ENCODE measurements around the gene C14orf132. TPM values are rescaled to one million over a fixed set of nuclear protein-coding genes. Genes with fewer than 3 reads are reported as not detected.
A peak's percentile ranks its signal among the peaks of the same experiment; 100 is the strongest.

The C14orf132 gene
- total and polyA plus RNA-seq, 9 of the 15 experiments (the other 6 are each of a cell fraction or from before 2014, with no cell fraction given): not detected

DNA sequence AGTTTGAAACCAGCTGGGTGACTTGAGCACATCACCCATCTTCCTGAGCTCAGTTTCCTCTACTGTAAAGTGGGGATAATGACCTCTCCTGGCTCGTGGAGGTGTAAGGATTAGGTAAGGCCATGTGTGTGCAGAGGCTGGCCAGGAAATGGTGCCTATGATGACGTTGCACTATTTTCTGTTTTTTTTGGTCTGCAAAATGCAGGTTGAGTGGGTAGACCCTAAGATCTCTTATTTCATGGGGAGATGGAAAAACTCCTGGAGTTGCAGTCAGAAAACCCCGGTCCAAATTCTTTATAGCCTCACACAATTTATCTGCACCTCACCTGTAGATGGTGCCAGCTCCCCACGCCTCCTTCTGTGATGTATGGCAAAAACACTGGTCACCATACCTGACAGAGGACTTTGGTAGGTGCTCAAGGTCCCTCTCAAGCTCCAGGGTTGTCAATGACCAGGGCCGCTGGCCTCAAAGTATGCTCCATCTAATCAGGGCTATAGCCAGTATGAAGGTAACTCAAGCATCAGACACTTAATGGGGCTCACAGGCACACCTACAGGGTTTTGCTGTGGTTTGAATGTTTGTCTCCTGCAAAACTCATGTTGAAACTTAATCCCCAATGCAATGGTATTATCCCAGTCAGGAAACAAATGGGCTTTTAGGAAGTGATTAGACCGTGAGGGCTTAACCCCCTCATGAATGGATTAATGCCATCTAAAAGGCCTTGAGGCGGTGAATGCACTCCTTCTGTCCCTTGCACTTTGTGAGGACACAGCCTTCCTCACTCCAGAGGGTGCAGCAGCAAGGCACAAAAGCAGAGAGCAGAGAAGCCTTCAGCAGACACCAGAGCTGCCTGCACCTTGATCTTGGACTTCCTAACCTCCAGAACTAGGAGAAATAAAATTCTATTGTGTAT, 17.6 kb downstream of the C14orf132 start:
- DNase-seq (ENCODE audit: extremely low read depth in 1 of 4, low spot score in 3 of 4): no peak
- POLR2A ChIA-PET: no interaction called here
- no peaks in the 10 kb centered on the region for H3K4me1 ChIP-seq (replicated peaks in 1 of 2; ENCODE audit: control insufficient read depth in 2 of 2, insufficient read depth in 2 of 2, low read length in 2 of 2)
- H4K20me1 ChIP-seq (replicated peaks; ENCODE audit: control insufficient read depth, insufficient read depth, low read length): no peaks in the 10 kb centered on the region
- H3K27ac ChIP-seq (ENCODE audit: extremely low read depth, low read depth, low read length): no peak overlapping the region
- H3K4me2 ChIP-seq (ENCODE audit: insufficient read depth, low read length): no peak overlapping the region
- no peaks in the 10 kb centered on the region for H3K9me1 ChIP-seq (ENCODE audit: control insufficient read depth, insufficient read depth, low read length)
- BruUV-seq (replicated peaks): no TSS peak
- ATAC-seq: no peak
- WGBS (ENCODE audit: insufficient coverage, low coverage, missing lambda C conversion rate): 0% methylated on average over 6 of the region's 7 CpGs
- in situ Hi-C loops (cut with MboI) (no loop called here), intact Hi-C loops (cut with micrococcal nuclease) (no loop called here)
- H3K27me3 ChIP-seq (ENCODE audit: control insufficient read depth in 2 of 2, insufficient read depth in 2 of 2, low read length in 2 of 2): no peaks in the 10 kb centered on the region
- H3K9ac ChIP-seq (ENCODE audit: insufficient read depth in 1 of 2, low read depth in 2 of 2, low read length in 2 of 2): no peak overlapping the region
- no peak for FAIRE-seq
- CTCF ChIA-PET (ENCODE audit: low intra/inter-chr PET ratio): no interaction called here
- H3K4me3 ChIP-seq: no peak overlapping the region
- no peaks in the 10 kb centered on the region for H3K36me3 ChIP-seq (ENCODE audit: control insufficient read depth, insufficient read depth, low read length)
- no peaks in the 10 kb centered on the region for H3K9me3 ChIP-seq (replicated peaks; ENCODE audit: control insufficient read depth, insufficient read depth, low read depth, low read length)
- H2AFZ ChIP-seq (ENCODE audit: low read depth, low read length): no peak overlapping the region
- no peaks in the 10 kb centered on the region for H3K79me2 ChIP-seq (ENCODE audit: control insufficient read depth, insufficient read depth, low read length)
- TF ChIP-seq PCBP2 (IDR thresholded peaks at IDR 0.05; ENCODE audit: low read depth, low read length, poor library complexity, severe bottlenecking) (no peak), TOE1 (IDR thresholded peaks at IDR 0.05; ENCODE audit: borderline replicate concordance) (no peak), TOE1 (CRISPR knock-in tag; IDR thresholded peaks at IDR 0.05; ENCODE audit: borderline replicate concordance, low read depth) (no peak), SMAD4 (CRISPR knock-in tag; conservative IDR thresholded peaks at IDR 0.05) (no peak), SIX5 (IDR thresholded peaks at IDR 0.05; ENCODE audit: borderline replicate concordance in 1 of 2, insufficient read depth in 1 of 2, low read depth in 1 of 2, low read length in 2 of 2) (no peak), ZNF311 (CRISPR knock-in tag; IDR thresholded peaks at IDR 0.05) (no peak), ZC3H8 (IDR thresholded peaks at IDR 0.05) (no peak), NRF1 (conservative IDR thresholded peaks at IDR 0.05 in 1 of 2, IDR thresholded peaks at IDR 0.05 in 1 of 2) (no peak), SAFB2 (IDR thresholded peaks at IDR 0.05; ENCODE audit: borderline replicate concordance, low read depth, low read length, severe bottlenecking) (no peak)
- TF ChIP-seq, protein P1, sequence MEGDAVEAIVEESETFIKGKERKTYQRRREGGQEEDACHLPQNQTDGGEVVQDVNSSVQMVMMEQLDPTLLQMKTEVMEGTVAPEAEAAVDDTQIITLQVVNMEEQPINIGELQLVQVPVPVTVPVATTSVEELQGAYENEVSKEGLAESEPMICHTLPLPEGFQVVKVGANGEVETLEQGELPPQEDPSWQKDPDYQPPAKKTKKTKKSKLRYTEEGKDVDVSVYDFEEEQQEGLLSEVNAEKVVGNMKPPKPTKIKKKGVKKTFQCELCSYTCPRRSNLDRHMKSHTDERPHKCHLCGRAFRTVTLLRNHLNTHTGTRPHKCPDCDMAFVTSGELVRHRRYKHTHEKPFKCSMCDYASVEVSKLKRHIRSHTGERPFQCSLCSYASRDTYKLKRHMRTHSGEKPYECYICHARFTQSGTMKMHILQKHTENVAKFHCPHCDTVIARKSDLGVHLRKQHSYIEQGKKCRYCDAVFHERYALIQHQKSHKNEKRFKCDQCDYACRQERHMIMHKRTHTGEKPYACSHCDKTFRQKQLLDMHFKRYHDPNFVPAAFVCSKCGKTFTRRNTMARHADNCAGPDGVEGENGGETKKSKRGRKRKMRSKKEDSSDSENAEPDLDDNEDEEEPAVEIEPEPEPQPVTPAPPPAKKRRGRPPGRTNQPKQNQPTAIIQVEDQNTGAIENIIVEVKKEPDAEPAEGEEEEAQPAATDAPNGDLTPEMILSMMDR (IDR thresholded peaks at IDR 0.05 in 2 of 3, conservative IDR thresholded peaks at IDR 0.05 in 1 of 3; ENCODE audit: insufficient read depth in 2 of 3, low read depth in 1 of 3, low read length in 3 of 3): peak in 1 of 3 experiments; percentile 17; a peak in 1 of 6 replicates
- TF ChIP-seq, protein P2, sequence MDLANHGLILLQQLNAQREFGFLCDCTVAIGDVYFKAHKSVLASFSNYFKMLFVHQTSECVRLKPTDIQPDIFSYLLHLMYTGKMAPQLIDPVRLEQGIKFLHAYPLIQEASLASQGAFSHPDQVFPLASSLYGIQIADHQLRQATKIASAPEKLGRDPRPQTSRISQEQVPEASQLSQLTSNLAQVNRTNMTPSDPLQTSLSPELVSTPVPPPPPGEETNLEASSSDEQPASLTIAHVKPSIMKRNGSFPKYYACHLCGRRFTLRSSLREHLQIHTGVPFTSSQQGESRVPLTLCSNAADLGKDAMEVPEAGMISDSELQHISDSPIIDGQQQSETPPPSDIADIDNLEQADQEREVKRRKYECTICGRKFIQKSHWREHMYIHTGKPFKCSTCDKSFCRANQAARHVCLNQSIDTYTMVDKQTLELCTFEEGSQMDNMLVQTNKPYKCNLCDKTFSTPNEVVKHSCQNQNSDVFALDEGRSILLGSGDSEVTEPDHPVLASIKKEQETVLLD (IDR thresholded peaks at IDR 0.05): no peak
- TF ChIP-seq, protein P3, sequence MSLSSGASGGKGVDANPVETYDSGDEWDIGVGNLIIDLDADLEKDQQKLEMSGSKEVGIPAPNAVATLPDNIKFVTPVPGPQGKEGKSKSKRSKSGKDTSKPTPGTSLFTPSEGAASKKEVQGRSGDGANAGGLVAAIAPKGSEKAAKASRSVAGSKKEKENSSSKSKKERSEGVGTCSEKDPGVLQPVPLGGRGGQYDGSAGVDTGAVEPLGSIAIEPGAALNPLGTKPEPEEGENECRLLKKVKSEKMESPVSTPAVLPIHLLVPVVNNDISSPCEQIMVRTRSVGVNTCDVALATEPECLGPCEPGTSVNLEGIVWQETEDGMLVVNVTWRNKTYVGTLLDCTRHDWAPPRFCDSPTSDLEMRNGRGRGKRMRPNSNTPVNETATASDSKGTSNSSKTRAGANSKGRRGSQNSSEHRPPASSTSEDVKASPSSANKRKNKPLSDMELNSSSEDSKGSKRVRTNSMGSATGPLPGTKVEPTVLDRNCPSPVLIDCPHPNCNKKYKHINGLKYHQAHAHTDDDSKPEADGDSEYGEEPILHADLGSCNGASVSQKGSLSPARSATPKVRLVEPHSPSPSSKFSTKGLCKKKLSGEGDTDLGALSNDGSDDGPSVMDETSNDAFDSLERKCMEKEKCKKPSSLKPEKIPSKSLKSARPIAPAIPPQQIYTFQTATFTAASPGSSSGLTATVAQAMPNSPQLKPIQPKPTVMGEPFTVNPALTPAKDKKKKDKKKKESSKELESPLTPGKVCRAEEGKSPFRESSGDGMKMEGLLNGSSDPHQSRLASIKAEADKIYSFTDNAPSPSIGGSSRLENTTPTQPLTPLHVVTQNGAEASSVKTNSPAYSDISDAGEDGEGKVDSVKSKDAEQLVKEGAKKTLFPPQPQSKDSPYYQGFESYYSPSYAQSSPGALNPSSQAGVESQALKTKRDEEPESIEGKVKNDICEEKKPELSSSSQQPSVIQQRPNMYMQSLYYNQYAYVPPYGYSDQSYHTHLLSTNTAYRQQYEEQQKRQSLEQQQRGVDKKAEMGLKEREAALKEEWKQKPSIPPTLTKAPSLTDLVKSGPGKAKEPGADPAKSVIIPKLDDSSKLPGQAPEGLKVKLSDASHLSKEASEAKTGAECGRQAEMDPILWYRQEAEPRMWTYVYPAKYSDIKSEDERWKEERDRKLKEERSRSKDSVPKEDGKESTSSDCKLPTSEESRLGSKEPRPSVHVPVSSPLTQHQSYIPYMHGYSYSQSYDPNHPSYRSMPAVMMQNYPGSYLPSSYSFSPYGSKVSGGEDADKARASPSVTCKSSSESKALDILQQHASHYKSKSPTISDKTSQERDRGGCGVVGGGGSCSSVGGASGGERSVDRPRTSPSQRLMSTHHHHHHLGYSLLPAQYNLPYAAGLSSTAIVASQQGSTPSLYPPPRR (CRISPR knock-in tag; IDR thresholded peaks at IDR 0.05; ENCODE audit: borderline replicate concordance): no peak
